Fibroblast of skin of right quadriceps (primary cell): Measurements from ENCODE around the gene SLU7.

Experiments
- DNase-seq: peaks from one replicate; pipeline ENCODE4 v3.0.0-alpha.2; 2013

The SLU7 gene

GRCh38 chr5:160418561-160419457, at the start of gene SLU7:
TSS of gene SLU7 (minus strand) at chr5:160419081. CDS start at chr5:160415294, 3,787 bp downstream.
- DNase-seq = peak; percentile 95

GRCh38 chr5:160468363-160468975, 49.6 kb upstream of the SLU7 start:
- DNase-seq = no peak

DNA sequence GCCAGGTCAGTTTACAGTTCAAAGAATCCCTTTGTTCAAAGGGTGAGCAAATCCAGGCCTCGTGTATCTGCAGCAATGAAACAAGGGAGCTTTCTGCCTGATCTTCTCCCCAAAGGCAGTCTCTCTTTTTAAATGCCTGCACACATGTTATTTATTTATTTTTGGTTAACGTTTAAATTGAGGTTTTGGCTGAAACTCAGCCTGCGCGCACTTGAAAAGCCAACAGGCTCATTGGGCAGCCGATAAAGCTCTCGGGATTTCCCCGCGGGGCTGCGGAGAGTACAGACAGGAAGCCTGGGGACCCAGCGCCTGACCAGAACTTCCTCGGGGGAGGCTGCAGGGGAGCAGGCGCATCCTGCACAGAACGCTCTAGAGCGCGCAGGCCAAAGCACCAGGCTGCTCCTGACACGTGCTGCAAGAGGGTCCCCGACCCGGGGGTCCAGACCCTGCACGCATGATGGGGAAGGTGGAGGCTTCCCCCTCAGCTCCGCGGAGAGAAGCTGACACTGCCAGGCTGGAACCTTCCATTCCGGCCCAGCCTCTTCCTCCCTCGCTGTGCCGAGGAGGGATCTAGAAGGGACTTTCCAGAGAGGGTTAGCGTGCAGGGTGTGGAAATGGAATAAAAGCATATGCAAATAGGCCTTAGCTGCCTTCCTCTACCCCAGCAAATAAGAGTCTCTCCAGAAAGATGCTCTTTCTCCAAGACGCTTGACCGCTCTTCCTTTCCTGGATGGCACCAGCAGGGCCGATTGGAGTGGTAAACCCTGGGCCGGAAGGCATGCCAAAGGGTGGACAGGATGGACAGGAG, 48.9 kb upstream of the SLU7 start:
- DNase-seq = peak; percentile 84

- no peak for DNase-seq
Measured at GRCh38 chr5:160466889-160467554, 48.1 kb upstream of the SLU7 start.

GRCh38 chr5:160466116-160466515, 47.2 kb upstream of the SLU7 start:
- no peak for DNase-seq

DNA sequence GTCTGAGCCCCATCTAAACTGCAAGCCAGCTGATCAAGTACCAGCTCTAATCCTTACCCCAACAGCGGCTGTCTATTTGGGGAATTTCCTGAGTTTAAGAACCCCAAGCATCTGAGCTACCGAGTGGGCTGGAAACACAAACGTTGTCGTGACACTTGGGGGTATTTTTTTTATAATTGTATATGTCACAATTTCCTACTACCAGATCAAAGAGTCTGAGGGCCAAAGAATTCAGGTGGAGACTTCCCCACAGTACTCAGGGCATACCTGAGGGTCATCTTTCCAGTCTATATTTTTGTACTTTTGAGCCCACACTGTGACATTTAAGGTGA, 45.6 kb upstream of the SLU7 start:
- no peak for DNase-seq

- peak; percentile 72 for DNase-seq
Measured at GRCh38 chr5:160463740-160464465, 45.0 kb upstream of the SLU7 start.

GRCh38 chr5:160463227-160463626, 44.3 kb upstream of the SLU7 start:
- DNase-seq = no peak

GRCh38 chr5:160462167-160462566, 43.3 kb upstream of the SLU7 start:
- no peak for DNase-seq

GRCh38 chr5:160461378-160461777, 42.5 kb upstream of the SLU7 start:
- DNase-seq = no peak

GRCh38 chr5:160460377-160461049, 41.6 kb upstream of the SLU7 start:
- DNase-seq = no peak

DNA sequence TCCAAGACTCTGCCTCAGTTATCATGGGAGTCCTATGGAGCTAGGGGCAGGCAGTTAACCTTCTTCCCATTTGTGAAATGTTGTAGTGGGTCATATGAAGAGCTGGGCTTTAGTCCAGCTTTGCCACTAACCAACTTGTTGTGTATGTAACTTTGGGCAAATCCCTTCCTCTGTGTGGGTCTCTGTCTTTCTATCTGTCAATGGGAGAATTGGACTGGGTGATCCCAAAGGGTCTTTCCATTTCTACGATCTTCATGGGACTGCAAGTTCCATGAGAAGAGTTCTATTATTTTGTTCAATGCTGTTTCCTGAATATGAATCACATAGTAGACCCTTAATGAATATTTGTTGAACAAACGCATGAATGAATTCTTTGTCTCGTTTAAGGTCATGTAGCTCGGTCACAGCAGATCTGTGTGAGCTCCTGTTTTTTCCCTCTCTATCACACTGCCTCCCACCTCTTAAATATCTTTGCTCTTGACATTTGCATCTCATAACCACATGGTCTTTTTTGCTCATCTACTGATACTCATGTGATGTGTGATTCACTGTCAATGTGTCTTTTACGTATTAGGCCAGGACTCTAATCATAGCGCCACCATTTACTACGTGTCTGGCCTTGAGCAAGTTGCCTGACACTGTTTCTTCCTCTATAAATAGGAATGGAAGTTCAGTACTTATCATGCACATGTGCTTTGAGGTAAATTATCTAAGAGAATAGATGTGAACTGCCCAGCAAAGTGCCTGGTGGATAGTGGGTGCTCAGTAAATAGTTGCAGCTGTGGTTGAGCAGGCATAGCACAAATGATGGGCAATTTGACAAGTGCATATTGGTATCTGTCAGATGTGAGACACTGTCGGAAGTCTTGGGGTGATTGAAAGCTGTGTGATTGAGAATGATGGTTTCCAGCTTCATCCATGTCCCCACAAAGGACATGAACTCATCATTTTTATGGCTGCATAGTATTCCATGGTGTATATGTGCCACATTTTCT, 40.2 kb upstream of the SLU7 start:
- no peak for DNase-seq

DNA sequence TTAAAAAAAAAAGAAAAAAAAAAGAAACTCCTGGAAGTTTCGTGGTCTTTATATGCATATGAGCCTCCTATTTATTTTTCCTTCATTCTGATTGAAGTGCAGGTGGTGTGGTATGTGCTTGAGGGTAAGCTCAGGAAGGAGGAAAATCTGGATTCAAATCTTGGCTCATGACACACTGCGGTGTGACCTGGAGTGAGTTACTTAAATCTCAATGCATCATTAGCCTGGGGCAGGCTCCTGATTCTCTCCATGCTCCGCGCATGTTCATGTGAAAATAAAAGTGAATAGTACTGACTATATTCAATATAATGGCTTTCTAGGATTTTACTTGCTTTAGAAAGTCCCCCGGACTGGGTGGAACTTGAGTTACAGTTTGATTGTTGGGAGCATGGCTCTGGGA, 38.4 kb upstream of the SLU7 start:
- DNase-seq = no peak

DNA sequence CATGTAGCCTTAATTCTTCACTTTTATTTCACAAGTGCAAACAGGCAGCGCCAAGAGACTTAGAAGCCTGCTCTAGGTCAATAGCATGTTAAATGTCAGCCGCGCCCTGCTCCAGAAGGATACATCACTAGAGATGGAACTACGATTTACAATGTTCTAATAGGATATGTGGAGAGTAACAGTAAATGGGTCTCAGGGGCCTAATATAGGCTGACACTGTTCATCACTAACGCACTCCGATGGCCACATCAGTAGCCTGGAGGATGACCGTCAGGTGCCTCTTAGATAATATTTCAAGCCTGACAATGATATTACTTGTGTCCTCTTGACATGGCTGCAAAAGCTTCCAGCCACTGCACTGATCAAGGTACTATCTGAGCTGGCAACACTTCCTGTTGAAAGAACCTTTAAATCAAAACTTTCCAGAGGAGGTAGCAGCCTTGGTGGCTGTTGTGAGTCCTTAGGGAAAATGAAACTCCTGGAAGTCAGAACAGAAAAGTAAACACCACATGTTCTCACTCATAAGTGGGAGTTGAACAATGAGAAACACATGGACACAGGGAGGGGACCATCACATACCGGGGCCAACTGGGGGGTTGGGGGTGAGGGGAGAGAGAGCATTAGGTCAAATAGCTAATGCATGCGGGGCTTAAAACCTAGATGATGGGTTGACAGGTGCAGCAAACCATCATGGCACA, 37.7 kb upstream of the SLU7 start:
- DNase-seq = no peak

DNA sequence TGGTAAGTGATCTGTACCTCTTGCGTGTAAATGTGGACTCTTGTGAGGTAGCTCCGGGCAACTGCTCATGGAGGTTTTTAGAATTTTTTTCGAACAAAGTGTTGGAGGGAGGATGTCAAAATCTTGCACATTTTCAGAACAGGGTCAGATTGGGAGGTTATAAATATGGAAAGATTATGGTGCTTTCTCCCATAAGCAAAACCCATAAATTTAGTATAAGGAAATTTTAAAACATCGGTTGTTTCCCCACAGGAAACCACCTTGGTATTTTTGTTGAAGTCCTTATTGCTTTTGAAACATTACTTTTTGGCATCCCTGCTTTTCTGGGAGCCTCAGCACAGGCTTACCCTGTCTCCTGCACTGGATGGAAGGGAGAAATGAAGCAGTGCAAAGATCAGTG, 36.7 kb upstream of the SLU7 start:
- no peak for DNase-seq

DNA sequence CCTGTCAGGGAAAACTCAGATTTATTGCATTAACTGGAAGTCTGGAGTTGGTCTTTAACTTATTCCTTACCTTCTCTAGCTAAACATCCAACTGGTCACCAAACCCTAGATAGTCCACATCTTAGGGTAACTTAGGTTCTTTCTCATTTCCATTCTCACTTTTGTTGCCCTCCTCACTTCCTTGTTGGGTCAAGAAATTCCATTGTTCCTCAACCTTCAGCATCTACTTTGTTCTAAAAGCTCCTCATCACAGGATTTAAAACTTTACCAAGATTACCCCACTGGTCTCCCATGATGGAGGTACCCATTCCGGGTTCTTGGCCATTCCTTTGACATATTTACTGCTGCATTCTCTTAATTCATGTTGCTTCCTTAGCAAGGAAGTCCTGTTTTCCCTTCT, 34.9 kb upstream of the SLU7 start:
- DNase-seq = no peak

DNA sequence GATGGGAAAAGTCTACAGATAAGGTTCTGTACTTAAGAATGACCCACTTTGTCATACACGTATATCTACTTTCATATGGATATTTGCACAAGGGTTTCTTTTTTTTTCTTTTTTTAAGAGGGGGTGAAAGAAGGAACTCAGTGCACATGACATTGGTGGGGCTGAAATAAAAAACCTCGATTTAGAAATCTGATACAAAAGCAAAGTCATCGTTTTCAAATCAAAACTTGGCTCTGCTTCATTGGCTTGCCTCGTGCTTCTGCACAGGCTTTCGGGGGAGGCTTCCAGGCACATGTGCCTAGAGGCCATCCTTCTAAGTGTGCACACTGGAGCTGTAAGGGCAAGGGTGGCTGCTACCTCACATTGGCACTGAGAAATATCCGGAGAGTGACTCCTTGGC, 33.9 kb upstream of the SLU7 start:
- DNase-seq = no peak

- DNase-seq = no peak
Measured at GRCh38 chr5:160452036-160452435, 33.2 kb upstream of the SLU7 start.

GRCh38 chr5:160451281-160451680, 32.4 kb upstream of the SLU7 start:
- DNase-seq = no peak
